Neutrophil (primary cell): Measurements from ENCODE around the gene TMEM60.

Source experiments
- H3K27ac ChIP-seq: fragments of 200-600 bp; sonication (generic); 2 replicates; pipeline ENCODE4 v1.5.1; 2016; ENCODE audit warnings: mild to moderate bottlenecking, moderate library complexity
- H3K27me3 ChIP-seq: fragments of 200-600 bp; sonication (generic); 2 replicates; pipeline ENCODE4 v1.6.0; 2016; ENCODE audit warnings: mild to moderate bottlenecking
- H3K36me3 ChIP-seq: fragments of 200-600 bp; sonication (generic); 2 replicates; pipeline ENCODE4 v1.5.1; 2017
- H3K4me1 ChIP-seq, 2 experiments: fragments of 200-600 bp in 1 of 2; sonication (generic) in 1 of 2; 1 replicate in 1 of 2; 2 replicates in 1 of 2; pipeline versions ENCODE4 v1.5.1 to v1.6.1; 2013 to 2016; ENCODE audit warnings: low read depth in 1 of 2, low read length in 1 of 2, mild to moderate bottlenecking in 1 of 2, moderate library complexity in 1 of 2; ENCODE audit not compliant: control insufficient read depth in 1 of 2, insufficient read depth in 1 of 2
- H3K4me3 ChIP-seq, 2 experiments: fragments of 200-600 bp in 1 of 2; sonication (generic) in 1 of 2; 1 replicate in 1 of 2; 2 replicates in 1 of 2; pipeline ENCODE4 v1.5.1; 2013 to 2016; ENCODE audit warnings: low read depth in 1 of 2, low read length in 1 of 2, mild to moderate bottlenecking in 1 of 2, moderate library complexity in 1 of 2
- H3K9me3 ChIP-seq: fragments of 200-600 bp; sonication (generic); 2 replicates; pipeline ENCODE4 v1.5.1; 2016
- TF ChIP-seq, protein P1 (sequence below): fragments of 200-600 bp; sonication (generic); IDR thresholded peaks from 2 replicates; pipeline ENCODE4 v1.5.1; 2016; ENCODE audit warnings: antibody characterized with exemption

Gene TMEM60

DNA sequence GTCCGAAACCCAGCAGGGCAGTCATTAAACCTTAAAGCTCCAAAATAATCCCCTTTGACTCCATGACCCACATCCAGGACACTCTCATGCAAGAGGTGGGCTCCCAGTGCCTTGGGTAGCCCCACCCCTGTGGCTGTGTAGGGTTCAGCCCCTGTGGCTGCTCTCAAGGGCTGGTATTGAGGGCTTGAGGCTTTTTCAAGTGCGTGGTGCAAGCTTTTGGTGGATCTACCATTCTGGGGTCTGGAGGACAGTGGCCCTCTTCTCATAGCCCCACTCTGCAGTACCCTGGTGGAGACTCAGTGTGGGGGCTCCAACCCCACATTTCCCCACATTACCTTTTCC, 51.4 kb downstream of the TMEM60 start:
- H3K27ac ChIP-seq: no peak overlapping the region
- no peaks in the 10 kb centered on the region for H3K9me3 ChIP-seq
- TF ChIP-seq, protein P1, sequence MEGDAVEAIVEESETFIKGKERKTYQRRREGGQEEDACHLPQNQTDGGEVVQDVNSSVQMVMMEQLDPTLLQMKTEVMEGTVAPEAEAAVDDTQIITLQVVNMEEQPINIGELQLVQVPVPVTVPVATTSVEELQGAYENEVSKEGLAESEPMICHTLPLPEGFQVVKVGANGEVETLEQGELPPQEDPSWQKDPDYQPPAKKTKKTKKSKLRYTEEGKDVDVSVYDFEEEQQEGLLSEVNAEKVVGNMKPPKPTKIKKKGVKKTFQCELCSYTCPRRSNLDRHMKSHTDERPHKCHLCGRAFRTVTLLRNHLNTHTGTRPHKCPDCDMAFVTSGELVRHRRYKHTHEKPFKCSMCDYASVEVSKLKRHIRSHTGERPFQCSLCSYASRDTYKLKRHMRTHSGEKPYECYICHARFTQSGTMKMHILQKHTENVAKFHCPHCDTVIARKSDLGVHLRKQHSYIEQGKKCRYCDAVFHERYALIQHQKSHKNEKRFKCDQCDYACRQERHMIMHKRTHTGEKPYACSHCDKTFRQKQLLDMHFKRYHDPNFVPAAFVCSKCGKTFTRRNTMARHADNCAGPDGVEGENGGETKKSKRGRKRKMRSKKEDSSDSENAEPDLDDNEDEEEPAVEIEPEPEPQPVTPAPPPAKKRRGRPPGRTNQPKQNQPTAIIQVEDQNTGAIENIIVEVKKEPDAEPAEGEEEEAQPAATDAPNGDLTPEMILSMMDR: no peak
- peaks cover 3 to 5% of the 10 kb centered on the region in 2 experiments for H3K4me1 ChIP-seq
- H3K36me3 ChIP-seq: peaks cover 26% of the 10 kb centered on the region
- H3K27me3 ChIP-seq: no peaks in the 10 kb centered on the region
- no peak overlapping the region for H3K4me3 ChIP-seq

- Histone ChIP-seq H3K4me1 (no peaks in the 10 kb centered on the region), H3K36me3 (peaks cover 24% of the 10 kb centered on the region), H3K4me3 (no peak overlapping the region), H3K9me3 (no peaks in the 10 kb centered on the region), H3K27ac (no peak overlapping the region), H3K27me3 (no peaks in the 10 kb centered on the region)
- TF ChIP-seq, protein P1: no peak
Observed at GRCh38 chr7:77746164-77746823, 51.9 kb downstream of the TMEM60 start.

- TF ChIP-seq, protein P1: no peak
- Histone ChIP-seq H3K36me3 (peaks cover 20% of the 10 kb centered on the region), H3K27me3 (no peaks in the 10 kb centered on the region), H3K27ac (no peak overlapping the region), H3K9me3 (no peaks in the 10 kb centered on the region), H3K4me1 (no peaks in the 10 kb centered on the region), H3K4me3 (no peak overlapping the region)
Observed at GRCh38 chr7:77745746-77746145, 52.5 kb downstream of the TMEM60 start.
